ENCODE data around the gene LDLRAD4.
A peak's percentile ranks its signal among the peaks of the same experiment; 100 is the strongest.

Gene LDLRAD4

GRCh38 chr18:13206301-13206700, 12.3 kb upstream of the LDLRAD4 start:
- DNase-seq: no peak

- no peak for DNase-seq
These were observed 11.3 kb upstream of the LDLRAD4 start for GRCh38 chr18:13207294-13207693.

- DNase-seq: no peak
These were observed 7.0 kb upstream of the LDLRAD4 start for GRCh38 chr18:13211534-13211933.

GRCh38 chr18:13213036-13213795, 5.3 kb upstream of the LDLRAD4 start:
- no peak for DNase-seq

- no peak for DNase-seq
These were observed 4.0 kb upstream of the LDLRAD4 start for GRCh38 chr18:13214609-13215008.

GRCh38 chr18:13216092-13216582, 2.4 kb upstream of the LDLRAD4 start:
- DNase-seq: peak; percentile 78

GRCh38 chr18:13216711-13217465, 1.7 kb upstream of the LDLRAD4 start:
- DNase-seq: peak; percentile 82

GRCh38 chr18:13217466-13217961, 1.0 kb upstream of the LDLRAD4 start:
- DNase-seq: peak; percentile 85

- peak; percentile 66 for DNase-seq
These were observed 591 bp upstream of the LDLRAD4 start for GRCh38 chr18:13217971-13218367.

GRCh38 chr18:13218997-13219396, 437 bp downstream of the LDLRAD4 start:
- DNase-seq: no peak

- no peak for DNase-seq
These were observed 1.1 kb downstream of the LDLRAD4 start for GRCh38 chr18:13219593-13220159.

GRCh38 chr18:13220361-13220991, 1.9 kb downstream of the LDLRAD4 start:
- peak; percentile 61 for DNase-seq

GRCh38 chr18:13221869-13222855, 3.6 kb downstream of the LDLRAD4 start:
- peak; percentile 78 for DNase-seq

- no peak for DNase-seq
These were observed 4.3 kb downstream of the LDLRAD4 start for GRCh38 chr18:13222856-13223281.

- no peak for DNase-seq
These were observed 5.0 kb downstream of the LDLRAD4 start for GRCh38 chr18:13223311-13224143.

GRCh38 chr18:13225261-13225660, 6.7 kb downstream of the LDLRAD4 start:
- DNase-seq: no peak

- DNase-seq: no peak
These were observed 8.1 kb downstream of the LDLRAD4 start for GRCh38 chr18:13226533-13227144.

GRCh38 chr18:13227910-13228309, 9.3 kb downstream of the LDLRAD4 start:
- DNase-seq: no peak

GRCh38 chr18:13229001-13229671, 10.6 kb downstream of the LDLRAD4 start:
- DNase-seq: no peak

GRCh38 chr18:13231151-13231550, 12.6 kb downstream of the LDLRAD4 start:
- no peak for DNase-seq

All from right forelimb (tissue), 1 donor.